IgD-negative memory B cell (primary cell): ENCODE results near the gene OR8J3. TPM values are rescaled to one million over a fixed set of nuclear protein-coding genes. Genes with fewer than 3 reads are reported as not detected.

Experiments used
- polyA plus RNA-seq: library from polyadenylated mRNA; unstranded; fragments of 300-500 nt; fragmentation: Illumina TruSeq; gene quantifications from one replicate; pipeline ENCODE4 v1.2.3, GENCODE V29; 2021

The OR8J3 gene
- polyA plus RNA-seq, 1 donor from 2014 or later, result not detected

Other genes with a start within 250 kb of the OR8J3 start
- not detected for gene OR5W2, start 225.6 kb downstream of the OR8J3 start, polyA plus RNA-seq
- not detected for gene OR5I1, start 203.8 kb downstream of the OR8J3 start, polyA plus RNA-seq
- not detected for gene OR10AG1, start 170.3 kb downstream of the OR8J3 start, polyA plus RNA-seq
- not detected for gene OR5F1, start 145.6 kb downstream of the OR8J3 start, polyA plus RNA-seq
- not detected for gene OR5AS1, start 112.5 kb downstream of the OR8J3 start, polyA plus RNA-seq
- not detected for gene OR8I2, start 46.9 kb downstream of the OR8J3 start, polyA plus RNA-seq
- gene OR8H2, start 36.5 kb downstream of the OR8J3 start, polyA plus RNA-seq, result not detected
- gene OR8H3, start 17.8 kb downstream of the OR8J3 start, polyA plus RNA-seq, result not detected
- gene OR8K5, start 20.1 kb upstream of the OR8J3 start, polyA plus RNA-seq, result not detected
- not detected for gene OR5J2, start 36.4 kb upstream of the OR8J3 start, polyA plus RNA-seq
- gene OR5T2, start 94.1 kb upstream of the OR8J3 start, polyA plus RNA-seq, result not detected
- gene OR5T3, start 112.1 kb upstream of the OR8J3 start, polyA plus RNA-seq, result not detected
- gene OR5T1, start 134.0 kb upstream of the OR8J3 start, polyA plus RNA-seq, result not detected
- not detected for gene OR8H1, start 152.1 kb upstream of the OR8J3 start, polyA plus RNA-seq
- gene OR8K3, start 174.9 kb upstream of the OR8J3 start, polyA plus RNA-seq, result not detected
- gene OR8K1, start 205.8 kb upstream of the OR8J3 start, polyA plus RNA-seq, result not detected
- gene OR8J1, start 214.1 kb upstream of the OR8J3 start, polyA plus RNA-seq, result not detected
- not detected for gene OR8U1, start 235.4 kb upstream of the OR8J3 start, polyA plus RNA-seq